ENCODE measurements around the gene TBC1D22A.

- no peak for TF ChIP-seq CTCF (IDR thresholded peaks at IDR 0.05)
- TF ChIP-seq POLR2A (IDR thresholded peaks at IDR 0.05), result no peak
These were observed 268.6 kb downstream of the TBC1D22A start for GRCh38 chr22:47030881-47031627.

Data from Peyer's patch (tissue), 4 donors.